ENCODE results near the gene CRELD1. TPM values are rescaled to one million over a fixed set of nuclear protein-coding genes. Genes with fewer than 3 reads are reported as not detected.

Gene CRELD1
- total and polyA plus RNA-seq, 9 of the 15 experiments (the other 6 are each of a cell fraction or from before 2014, with no cell fraction given): 3.3 to 25.8 (median 16.5) TPM

GRCh38 chr3:9890249-9891071, 43.2 kb upstream of the CRELD1 start, which contains the start of gene JAGN1 (continued):
- TF ChIP-seq ARID4B (CRISPR knock-in tag; IDR thresholded peaks at IDR 0.05) (peak; percentile 76), EP300 (IDR thresholded peaks at IDR 0.05; ENCODE audit: low read length) (no peak; the same call in 1 of the 2 replicates), ZFP30 (CRISPR knock-in tag; IDR thresholded peaks at IDR 0.05; ENCODE audit: borderline replicate concordance) (no peak), USF1 (CRISPR knock-in tag; IDR thresholded peaks at IDR 0.05) (no peak), SAP30 (IDR thresholded peaks at IDR 0.05; ENCODE audit: borderline replicate concordance, insufficient read depth, low read depth, low read length, poor library complexity, severe bottlenecking) (peak; percentile 87), TFE3 (CRISPR knock-in tag; IDR thresholded peaks at IDR 0.05) (no peak), CBX2 (IDR thresholded peaks at IDR 0.05; ENCODE audit: insufficient read depth, low read length, poor library complexity, severe bottlenecking) (no peak)
